MCF 10A (cell line): ENCODE results near the gene SNCB. TPM values are rescaled to one million over a fixed set of nuclear protein-coding genes. Genes with fewer than 3 reads are reported as not detected.
A peak's percentile ranks its signal among the peaks of the same experiment; 100 is the strongest.

Experiments
- BruUV-seq: library from RNA; stranded (reverse); fragments of 400-500 nt; replicated peaks from 2 replicates; lab custom pipeline; 2021; lab: Mats Ljungman, UMichigan
- CTCF ChIA-PET: fragments of 300-600 bp; sonication (Branson Sonifier 250); formaldehyde crosslinking; extraction: SDS; loops from one replicate; lab custom pipeline; 2021; ENCODE audit warnings: antibody characterized with exemption, inconsistent platforms; lab: Yijun Ruan, JAX
- POLR2A ChIA-PET: fragments of 300-600, 350-650 bp; sonication (Branson Sonifier 250); formaldehyde crosslinking; extraction: SDS; loops from one replicate; lab custom pipeline; 2020; ENCODE audit warnings: antibody characterized with exemption, inconsistent platforms; lab: Yijun Ruan, JAX
- DNase-seq: peaks from one replicate; pipeline ENCODE4 v3.0.0-alpha.2; 2018; ENCODE audit not compliant: unreplicated experiment
- H3K27ac Mint-ChIP-seq: one replicate; pipeline ENCODE4 v1.8.0; 2022; ENCODE audit warnings: mild to moderate bottlenecking, low read depth, mixed read lengths; ENCODE audit not compliant: unreplicated experiment
- H3K27me3 Mint-ChIP-seq: one replicate; pipeline ENCODE4 v1.8.0; 2022; ENCODE audit warnings: mixed read lengths; ENCODE audit not compliant: insufficient read depth, unreplicated experiment
- H3K36me3 Mint-ChIP-seq: one replicate; pipeline ENCODE4 v1.8.0; 2022; ENCODE audit warnings: mild to moderate bottlenecking, moderate library complexity, mixed read lengths; ENCODE audit not compliant: insufficient read depth, unreplicated experiment
- H3K4me1 Mint-ChIP-seq: one replicate; pipeline ENCODE4 v1.8.0; 2022; ENCODE audit warnings: mixed read lengths; ENCODE audit not compliant: insufficient read depth, unreplicated experiment
- H3K4me3 Mint-ChIP-seq: one replicate; pipeline ENCODE4 v1.8.0; 2022; ENCODE audit warnings: mild to moderate bottlenecking, moderate library complexity, mixed read lengths; ENCODE audit not compliant: unreplicated experiment
- H3K9me3 Mint-ChIP-seq: one replicate; pipeline ENCODE4 v1.8.0; 2022; ENCODE audit warnings: mixed read lengths; ENCODE audit not compliant: unreplicated experiment
- intact Hi-C: fragments of 100-400 bp; cut with micrococcal nuclease; formaldehyde crosslinking; loops from 2 replicates; pipeline ENCODE4 v1.14.1; 2022
- total RNA-seq: library from RNA; stranded (reverse); gene quantifications from 2 replicates; pipeline ENCODE4 v1.2.3, GENCODE V29; 2022
- TF ChIP-seq, protein P1 (sequence below): fragments of 200-600 bp; IDR thresholded peaks from one replicate; pipeline ENCODE4 v1.8.0; 2022; ENCODE audit warnings: antibody characterized with exemption, mild to moderate bottlenecking; ENCODE audit not compliant: unreplicated experiment

The SNCB gene
- total RNA-seq, 1 experiment from 2014 or later: not detected

- TF ChIP-seq, protein P1, sequence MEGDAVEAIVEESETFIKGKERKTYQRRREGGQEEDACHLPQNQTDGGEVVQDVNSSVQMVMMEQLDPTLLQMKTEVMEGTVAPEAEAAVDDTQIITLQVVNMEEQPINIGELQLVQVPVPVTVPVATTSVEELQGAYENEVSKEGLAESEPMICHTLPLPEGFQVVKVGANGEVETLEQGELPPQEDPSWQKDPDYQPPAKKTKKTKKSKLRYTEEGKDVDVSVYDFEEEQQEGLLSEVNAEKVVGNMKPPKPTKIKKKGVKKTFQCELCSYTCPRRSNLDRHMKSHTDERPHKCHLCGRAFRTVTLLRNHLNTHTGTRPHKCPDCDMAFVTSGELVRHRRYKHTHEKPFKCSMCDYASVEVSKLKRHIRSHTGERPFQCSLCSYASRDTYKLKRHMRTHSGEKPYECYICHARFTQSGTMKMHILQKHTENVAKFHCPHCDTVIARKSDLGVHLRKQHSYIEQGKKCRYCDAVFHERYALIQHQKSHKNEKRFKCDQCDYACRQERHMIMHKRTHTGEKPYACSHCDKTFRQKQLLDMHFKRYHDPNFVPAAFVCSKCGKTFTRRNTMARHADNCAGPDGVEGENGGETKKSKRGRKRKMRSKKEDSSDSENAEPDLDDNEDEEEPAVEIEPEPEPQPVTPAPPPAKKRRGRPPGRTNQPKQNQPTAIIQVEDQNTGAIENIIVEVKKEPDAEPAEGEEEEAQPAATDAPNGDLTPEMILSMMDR: no peak
- H3K27me3 Mint-ChIP-seq: peaks cover 39% of the 10 kb centered on the region
- intact Hi-C loops: no loop called here
- H3K4me1 Mint-ChIP-seq: peaks cover 20% of the 10 kb centered on the region
- H3K36me3 Mint-ChIP-seq: no peaks in the 10 kb centered on the region
- POLR2A ChIA-PET: no interaction called here
- H3K27ac Mint-ChIP-seq: no peak overlapping the region
- H3K9me3 Mint-ChIP-seq: no peaks in the 10 kb centered on the region
- CTCF ChIA-PET: interaction anchor here (0.9 kb wide), 1 partner anchor 76 kb away, joined by 3 read pairs; no protein-coding TSS in a partner anchor
- H3K4me3 Mint-ChIP-seq: no peak overlapping the region
- no peak for DNase-seq
- no TSS peak for BruUV-seq
These were observed 11.6 kb downstream of the SNCB start for GRCh38 chr5:176618783-176619182.

- Mint-ChIP-seq H3K4me1 (peaks cover 27% of the 10 kb centered on the region), H3K4me3 (no peak overlapping the region), H3K36me3 (no peaks in the 10 kb centered on the region), H3K27me3 (peaks cover 39% of the 10 kb centered on the region), H3K9me3 (no peaks in the 10 kb centered on the region), H3K27ac (no peak overlapping the region)
- TF ChIP-seq, protein P1: no peak
- intact Hi-C loops: no loop called here
- ChIA-PET POLR2A (interaction anchor here (0.7 kb wide), 1 partner anchor 43 kb away, joined by 3 read pairs; no protein-coding TSS in a partner anchor), CTCF (interaction anchor here (0.6 to 1.0 kb wide), 2 partner anchors 41 to 73 kb away, joined by 3 read pairs; no protein-coding TSS in a partner anchor)
- no peak for DNase-seq
- no TSS peak for BruUV-seq
These were observed 13.8 kb downstream of the SNCB start for GRCh38 chr5:176616511-176616910.

GRCh38 chr5:176614805-176615478, 15.4 kb downstream of the SNCB start:
- peaks cover 29% of the 10 kb centered on the region for H3K4me1 Mint-ChIP-seq
- H3K36me3 Mint-ChIP-seq: no peaks in the 10 kb centered on the region
- TF ChIP-seq, protein P1: no peak
- POLR2A ChIA-PET: interaction anchor here (0.6 to 1.9 kb wide), 3 partner anchors 24 to 816 kb away, joined by 3 to 8 read pairs (median 3); partner anchors contain the start of gene TSPAN17
- DNase-seq: peak; percentile 82
- no peaks in the 10 kb centered on the region for H3K9me3 Mint-ChIP-seq
- H3K27ac Mint-ChIP-seq: no peak overlapping the region
- peaks cover 28% of the 10 kb centered on the region for H3K27me3 Mint-ChIP-seq
- intact Hi-C loops: no loop called here
- CTCF ChIA-PET: interaction anchor here (1.5 kb wide), 1 partner anchor 32 kb away, joined by 3 read pairs; the partner anchor contains the start of gene TSPAN17
- H3K4me3 Mint-ChIP-seq: no peak overlapping the region
- BruUV-seq: no TSS peak

DNA sequence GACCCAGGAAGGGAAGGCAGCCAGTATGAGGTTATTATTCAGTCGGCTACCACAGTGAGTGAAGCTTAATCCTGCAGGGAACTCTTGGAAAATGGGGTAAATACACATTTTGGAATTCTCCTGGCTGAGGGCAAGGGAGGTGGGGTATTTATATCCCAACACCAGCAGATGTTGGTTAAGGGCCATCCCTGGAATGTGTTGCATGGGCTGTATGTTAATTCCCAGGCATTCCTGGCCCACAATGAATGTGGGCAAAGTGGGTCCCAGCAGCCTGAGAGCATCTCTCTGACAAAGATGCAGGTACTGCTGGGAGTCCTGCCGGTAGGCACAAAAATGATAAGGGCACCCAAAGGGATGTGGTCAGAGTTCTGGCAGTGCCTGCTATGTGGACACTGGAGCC, 17.5 kb downstream of the SNCB start:
- Mint-ChIP-seq H3K27ac (no peak overlapping the region), H3K4me1 (peaks cover 36% of the 10 kb centered on the region), H3K27me3 (peaks cover 19% of the 10 kb centered on the region), H3K4me3 (no peak overlapping the region), H3K36me3 (no peaks in the 10 kb centered on the region), H3K9me3 (no peaks in the 10 kb centered on the region)
- intact Hi-C loops: no loop called here
- BruUV-seq: no TSS peak
- DNase-seq: no peak
- POLR2A ChIA-PET: interaction anchor here (1.3 to 1.9 kb wide), 2 partner anchors 34 to 76 kb away, joined by 8 read pairs; partner anchors contain the start of genes RNF44 and TSPAN17
- TF ChIP-seq, protein P1: no peak
- CTCF ChIA-PET: interaction anchor here (0.6 to 1.7 kb wide), 2 partner anchors 48 to 154 kb away, joined by 3 to 5 read pairs; no protein-coding TSS in a partner anchor
